Osteoblast (primary cell): ENCODE results near the gene GIPR. TPM values are rescaled to one million over a fixed set of nuclear protein-coding genes. Genes with fewer than 3 reads are reported as not detected.

Experiments
- DNase-seq: peaks from one replicate; pipeline ENCODE4 v3.0.0; 2011; ENCODE audit warnings: low spot score, mixed read lengths; ENCODE audit not compliant: insufficient read length; ENCODE audit errors: missing footprints
- H2AFZ ChIP-seq: 2 replicates; pipeline ENCODE4 v1.6.0; 2011; ENCODE audit warnings: mild to moderate bottlenecking, low read length
- H3K27ac ChIP-seq: 2 replicates; pipeline ENCODE4 v1.5.1; 2011; ENCODE audit warnings: mild to moderate bottlenecking, low read depth, low read length, moderate library complexity
- H3K27me3 ChIP-seq: 2 replicates; pipeline ENCODE4 v1.6.0; 2012; ENCODE audit warnings: mild to moderate bottlenecking, control low read depth, inconsistent platforms, low read length, moderate library complexity; ENCODE audit not compliant: insufficient read depth
- H3K36me3 ChIP-seq: 2 replicates; pipeline ENCODE4 v1.5.1; 2011; ENCODE audit warnings: mild to moderate bottlenecking, low read length, control low read depth, moderate library complexity; ENCODE audit not compliant: insufficient read depth
- H3K4me1 ChIP-seq: 2 replicates; pipeline ENCODE4 v1.5.1; 2011; ENCODE audit warnings: mild to moderate bottlenecking, low read length, control low read depth, moderate library complexity; ENCODE audit not compliant: insufficient read depth
- H3K4me2 ChIP-seq: 2 replicates; pipeline ENCODE4 v1.6.0; 2011; ENCODE audit warnings: mild to moderate bottlenecking, low read length; ENCODE audit not compliant: insufficient read depth
- H3K4me3 ChIP-seq: fragments of 200-600 bp; sonication (generic); 3 replicates; pipeline ENCODE4 v1.5.1; 2012; ENCODE audit warnings: mild to moderate bottlenecking, low read length, inconsistent platforms; ENCODE audit not compliant: insufficient read depth
- H3K79me2 ChIP-seq: 2 replicates; pipeline ENCODE4 v1.6.0; 2012; ENCODE audit warnings: mild to moderate bottlenecking, low read length, control low read depth, inconsistent platforms; ENCODE audit not compliant: insufficient read depth
- H3K9me3 ChIP-seq: 2 replicates; pipeline ENCODE4 v1.5.1; 2011; ENCODE audit warnings: low read depth, low read length, control low read depth
- H4K20me1 ChIP-seq: 2 replicates; pipeline ENCODE4 v1.6.0; 2012; ENCODE audit warnings: mild to moderate bottlenecking, low read length, control low read depth; ENCODE audit not compliant: insufficient read depth
- CTCF ChIP-seq: IDR thresholded peaks from 2 replicates; pipeline ENCODE4 v1.5.1; 2011; ENCODE audit warnings: mild to moderate bottlenecking, low read depth, low read length, moderate library complexity; ENCODE audit errors: extremely low read depth
- total RNA-seq: library from RNA; depleted of rRNA; stranded (reverse); fragments of >200 nt; gene quantifications from 2 replicates; pipeline ENCODE4 v1.2.3, GENCODE V29; 2012

Gene GIPR
- total RNA-seq, 1 donor, result under 0.01 TPM

- TF ChIP-seq CTCF, result peak; percentile 96
- Histone ChIP-seq H2AFZ (peak overlapping the region; percentile 86), H3K27ac (peak overlapping the region; percentile 93), H3K4me1 (peaks cover 14% of the 10 kb centered on the region), H3K9me3 (no peaks in the 10 kb centered on the region), H3K27me3 (no peaks in the 10 kb centered on the region), H4K20me1 (peaks cover 9% of the 10 kb centered on the region), H3K36me3 (peaks cover 12% of the 10 kb centered on the region), H3K4me3 (peak overlapping the region; percentile 99), H3K4me2 (peak overlapping the region; percentile 100), H3K79me2 (peaks cover 32% of the 10 kb centered on the region)
- peak; percentile 94 for DNase-seq
These were observed 25.2 kb downstream of the GIPR start for GRCh38 chr19:45693106-45693788.

- no peak for DNase-seq
- no peak for TF ChIP-seq CTCF
- Histone ChIP-seq H2AFZ (no peak overlapping the region), H3K4me2 (no peak overlapping the region), H3K4me3 (no peak overlapping the region), H3K79me2 (no peaks in the 10 kb centered on the region), H3K27me3 (no peaks in the 10 kb centered on the region), H3K36me3 (peaks cover 25% of the 10 kb centered on the region), H3K9me3 (no peaks in the 10 kb centered on the region), H3K4me1 (no peaks in the 10 kb centered on the region), H3K27ac (no peak overlapping the region), H4K20me1 (no peaks in the 10 kb centered on the region)
These were observed 33.7 kb downstream of the GIPR start for GRCh38 chr19:45701676-45702075.

- H3K79me2 ChIP-seq, result no peaks in the 10 kb centered on the region
- TF ChIP-seq CTCF, result no peak
- H4K20me1 ChIP-seq, result no peaks in the 10 kb centered on the region
- no peaks in the 10 kb centered on the region for H3K27me3 ChIP-seq
- H3K4me3 ChIP-seq, result no peak overlapping the region
- H3K27ac ChIP-seq, result no peak overlapping the region
- no peak overlapping the region for H3K4me2 ChIP-seq
- H2AFZ ChIP-seq, result no peak overlapping the region
- H3K9me3 ChIP-seq, result no peaks in the 10 kb centered on the region
- peaks cover 4% of the 10 kb centered on the region for H3K4me1 ChIP-seq
- no peak for DNase-seq
- peaks cover 17% of the 10 kb centered on the region for H3K36me3 ChIP-seq
These were observed 37.1 kb downstream of the GIPR start for GRCh38 chr19:45705115-45705514.

GRCh38 chr19:45705710-45706415 lies 37.8 kb downstream of the GIPR start:
- H3K36me3 ChIP-seq, result peaks cover 17% of the 10 kb centered on the region
- peaks cover 5% of the 10 kb centered on the region for H3K79me2 ChIP-seq
- no peaks in the 10 kb centered on the region for H3K27me3 ChIP-seq
- no peak overlapping the region for H3K27ac ChIP-seq
- peaks cover 4% of the 10 kb centered on the region for H3K4me1 ChIP-seq
- no peak for DNase-seq
- no peaks in the 10 kb centered on the region for H3K9me3 ChIP-seq
- no peak overlapping the region for H3K4me2 ChIP-seq
- H4K20me1 ChIP-seq, result no peaks in the 10 kb centered on the region
- H3K4me3 ChIP-seq, result no peak overlapping the region
- H2AFZ ChIP-seq, result no peak overlapping the region
- TF ChIP-seq CTCF, result no peak
